SK-N-MC (cell line): ENCODE results near the gene FCER2.

ENCODE experiments used
- DNase-seq: peaks from one replicate; pipeline ENCODE4 v3.0.0-alpha.2; 2011; ENCODE audit warnings: low read depth, low spot score
- H3K27ac ChIP-seq: fragments of 200-600 bp; sonication (generic); 2 replicates; pipeline ENCODE4 v1.5.1; 2016; ENCODE audit warnings: mixed run types
- H3K36me3 ChIP-seq: fragments of 200-600 bp; sonication (generic); 2 replicates; pipeline ENCODE4 v1.6.1; 2017; ENCODE audit warnings: antibody characterized with exemption, low read length, mixed read lengths; ENCODE audit not compliant: insufficient read depth
- H3K4me3 ChIP-seq: fragments of 200-600 bp; sonication (generic); 2 replicates; pipeline ENCODE4 v1.5.1; 2016
- H3K9ac ChIP-seq: fragments of 200-600 bp; sonication (generic); 2 replicates; pipeline ENCODE4 v1.8.0; 2017; ENCODE audit warnings: mixed run types, mixed read lengths; ENCODE audit not compliant: insufficient read length
- H3K9me3 ChIP-seq: fragments of 200-600 bp; sonication (generic); 2 replicates; pipeline ENCODE4 v1.6.1; 2017; ENCODE audit warnings: low read depth, mild to moderate bottlenecking, antibody characterized with exemption, low read length, moderate library complexity, mixed read lengths
- EZH2 ChIP-seq: fragments of 200-600 bp; sonication (generic); IDR thresholded peaks from one replicate; pipeline ENCODE4 v1.6.1; 2017; ENCODE audit warnings: antibody characterized with exemption
- FOXP2 ChIP-seq: optimal IDR thresholded peaks from 2 replicates; pipeline ENCODE3; 2011; ENCODE audit warnings: mild to moderate bottlenecking, moderate library complexity; ENCODE audit not compliant: insufficient read depth; ENCODE audit errors: extremely low read length, control extremely low read depth
- POLR2AphosphoS5 ChIP-seq: IDR thresholded peaks from 2 replicates; pipeline ENCODE4 v1.6.1; 2012; ENCODE audit warnings: mild to moderate bottlenecking, low read depth, low read length, borderline replicate concordance

The FCER2 gene

GRCh38 chr19:7743425-7743841 lies 41.5 kb upstream of the FCER2 start:
- TF ChIP-seq EZH2 = no peak
- no peak for TF ChIP-seq POLR2AphosphoS5
- no peak for TF ChIP-seq FOXP2
- Histone ChIP-seq H3K4me3 (no peak overlapping the region), H3K9ac (no peak overlapping the region), H3K27ac (no peak overlapping the region), H3K36me3 (no peaks in the 10 kb centered on the region), H3K9me3 (no peaks in the 10 kb centered on the region)
- DNase-seq = no peak

- TF ChIP-seq FOXP2 (no peak), EZH2 (no peak)
- DNase-seq = no peak
- no peak overlapping the region for H3K9ac ChIP-seq
Measured at GRCh38 chr19:7742991-7743390, 41.1 kb upstream of the FCER2 start.

DNA sequence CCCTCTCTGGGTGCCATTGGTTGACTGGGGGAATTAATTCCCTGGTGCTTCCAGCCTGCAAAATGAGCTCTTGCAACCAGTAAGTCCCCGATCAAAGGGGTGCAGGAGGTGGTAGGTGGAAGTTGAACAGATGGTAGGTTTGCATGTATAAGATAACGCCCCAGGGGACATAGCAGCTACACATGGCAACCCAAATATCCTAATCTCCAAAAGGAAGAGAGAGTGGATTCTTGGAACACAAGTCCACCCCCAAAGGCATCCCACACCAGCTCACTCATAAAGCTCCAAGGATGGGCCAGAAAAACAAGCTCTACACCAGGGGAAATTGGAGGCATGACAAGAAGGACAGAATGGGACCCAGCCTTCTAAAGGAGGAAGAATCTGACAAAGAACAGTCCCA lies 40.6 kb upstream of the FCER2 start:
- TF ChIP-seq POLR2AphosphoS5 (no peak), EZH2 (no peak), FOXP2 (no peak)
- Histone ChIP-seq H3K27ac (no peak overlapping the region), H3K4me3 (no peak overlapping the region), H3K9ac (no peak overlapping the region), H3K36me3 (no peaks in the 10 kb centered on the region), H3K9me3 (no peaks in the 10 kb centered on the region)
- DNase-seq = no peak

More at GRCh38 chr19:7742991-7743390, 41.1 kb upstream of the FCER2 start:
- H3K27ac ChIP-seq = no peak overlapping the region
- H3K4me3 ChIP-seq = no peak overlapping the region
- no peaks in the 10 kb centered on the region for H3K36me3 ChIP-seq
- H3K9me3 ChIP-seq = no peaks in the 10 kb centered on the region

GRCh38 chr19:7740682-7741054 lies 38.7 kb upstream of the FCER2 start:
- no peak for DNase-seq
- H3K36me3 ChIP-seq = no peaks in the 10 kb centered on the region
- TF ChIP-seq POLR2AphosphoS5 = no peak
- TF ChIP-seq FOXP2 = no peak
- no peak for TF ChIP-seq EZH2

GRCh38 chr19:7739801-7740681 lies 38.1 kb upstream of the FCER2 start:
- Histone ChIP-seq H3K9me3 (no peaks in the 10 kb centered on the region), H3K4me3 (no peak overlapping the region), H3K36me3 (no peaks in the 10 kb centered on the region), H3K27ac (no peak overlapping the region), H3K9ac (no peak overlapping the region)
- no peak for DNase-seq
- TF ChIP-seq POLR2AphosphoS5 (no peak), FOXP2 (no peak), EZH2 (no peak)

More at GRCh38 chr19:7740682-7741054, 38.7 kb upstream of the FCER2 start:
- Histone ChIP-seq H3K9ac (no peak overlapping the region), H3K4me3 (no peak overlapping the region), H3K9me3 (no peaks in the 10 kb centered on the region), H3K27ac (no peak overlapping the region)

DNA sequence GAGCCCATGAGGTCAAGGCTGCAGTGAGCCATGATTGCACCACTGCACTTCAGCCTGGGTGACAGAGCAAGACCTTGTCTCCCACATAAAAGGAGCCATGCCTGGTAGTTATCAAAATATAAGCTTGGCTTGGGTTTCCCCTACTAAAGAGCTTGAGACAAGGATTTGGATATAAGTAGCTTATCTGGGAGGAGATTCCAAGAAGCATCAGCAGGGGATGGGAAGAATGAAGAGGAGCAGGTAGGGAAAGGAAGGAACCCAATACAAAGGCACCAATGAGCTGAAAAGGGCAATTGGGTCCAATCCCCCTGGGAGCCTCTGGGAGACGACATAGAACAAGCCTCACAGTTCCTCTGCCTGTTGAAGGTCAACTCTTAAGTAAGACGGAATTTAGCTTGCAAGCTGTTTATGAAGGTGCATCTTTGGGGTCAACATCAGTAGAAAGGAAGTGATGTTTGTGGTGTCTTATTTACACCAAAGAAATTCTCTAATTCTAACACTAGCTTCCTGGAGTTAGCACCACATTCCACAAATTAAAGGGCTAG lies 37.4 kb upstream of the FCER2 start:
- H3K36me3 ChIP-seq = no peaks in the 10 kb centered on the region
- TF ChIP-seq POLR2AphosphoS5 (no peak), EZH2 (no peak), FOXP2 (no peak)
- no peak for DNase-seq

GRCh38 chr19:7738023-7738422 lies 36.1 kb upstream of the FCER2 start:
- Histone ChIP-seq H3K36me3 (no peaks in the 10 kb centered on the region), H3K9me3 (no peaks in the 10 kb centered on the region), H3K9ac (no peak overlapping the region), H3K4me3 (no peak overlapping the region), H3K27ac (no peak overlapping the region)
- TF ChIP-seq POLR2AphosphoS5 (no peak), EZH2 (no peak), FOXP2 (no peak)
- DNase-seq = no peak

More for the DNA sequence above, 37.4 kb upstream of the FCER2 start:
- H3K27ac ChIP-seq = no peak overlapping the region
- H3K9ac ChIP-seq = no peak overlapping the region
- H3K4me3 ChIP-seq = no peak overlapping the region
- H3K9me3 ChIP-seq = no peaks in the 10 kb centered on the region

GRCh38 chr19:7737215-7737614 lies 35.3 kb upstream of the FCER2 start:
- no peak overlapping the region for H3K9ac ChIP-seq
- no peak for DNase-seq
- H3K36me3 ChIP-seq = no peaks in the 10 kb centered on the region
- no peaks in the 10 kb centered on the region for H3K9me3 ChIP-seq
- no peak for TF ChIP-seq POLR2AphosphoS5
- TF ChIP-seq EZH2 = no peak
- no peak for TF ChIP-seq FOXP2
- H3K4me3 ChIP-seq = no peak overlapping the region
- no peak overlapping the region for H3K27ac ChIP-seq

DNA sequence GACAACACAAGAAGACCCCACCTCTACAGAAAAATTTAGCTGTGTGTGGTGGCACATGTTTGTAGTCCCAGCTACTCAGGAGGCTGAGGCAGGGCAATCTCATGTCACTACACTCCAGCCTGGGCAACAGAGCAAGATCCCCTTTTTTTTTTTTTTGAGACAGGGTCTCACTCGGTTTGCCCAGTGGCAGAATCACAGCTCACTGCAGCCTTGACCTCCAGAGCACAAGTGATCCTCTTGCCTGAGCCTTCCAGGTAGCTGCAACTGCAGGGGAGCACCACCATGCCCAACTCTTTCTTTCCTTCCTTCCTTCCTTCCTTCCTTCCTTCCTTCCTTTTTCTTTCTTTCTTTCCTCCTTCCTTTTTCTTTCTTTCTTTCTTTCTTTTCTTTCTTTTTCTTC lies 34.2 kb upstream of the FCER2 start:
- Histone ChIP-seq H3K27ac (no peak overlapping the region), H3K4me3 (no peak overlapping the region), H3K36me3 (no peaks in the 10 kb centered on the region), H3K9ac (no peak overlapping the region), H3K9me3 (no peaks in the 10 kb centered on the region)
- no peak for DNase-seq
- no peak for TF ChIP-seq POLR2AphosphoS5
- no peak for TF ChIP-seq EZH2
- TF ChIP-seq FOXP2 = no peak
